Stimulated activated CD8-positive, alpha-beta memory T cell treated with anti-CD3 and anti-CD28 coated beads, Interleukin-7, amount 100 ng/mL, for 48 hours (primary cell): ENCODE data around the gene KRTCAP2.
A peak's percentile ranks its signal among the peaks of the same experiment; 100 is the strongest.

Experiments
- DNase-seq, 2 donors: peaks; one replicate each; pipeline ENCODE4 v3.0.0-alpha.2; 2020; ENCODE audit warnings: low read depth in 1 of 2; ENCODE audit errors: extremely low read depth in 1 of 2

Gene KRTCAP2

GRCh38 chr1:155184835-155185782 is 12.0 kb upstream of the KRTCAP2 start:
- no peak for DNase-seq

GRCh38 chr1:155184351-155184811 is 11.3 kb upstream of the KRTCAP2 start:
- DNase-seq: no peak

- no peak for DNase-seq
These were observed 10.7 kb upstream of the KRTCAP2 start for GRCh38 chr1:155183775-155184221.

- no peak for DNase-seq
These were observed 9.0 kb upstream of the KRTCAP2 start for GRCh38 chr1:155182052-155182550.

GRCh38 chr1:155181371-155182051 is 8.4 kb upstream of the KRTCAP2 start:
- no peak for DNase-seq

GRCh38 chr1:155179112-155180031 is 6.3 kb upstream of the KRTCAP2 start:
- no peak for DNase-seq

GRCh38 chr1:155178441-155179111 is 5.5 kb upstream of the KRTCAP2 start:
- no peak for DNase-seq

GRCh38 chr1:155177918-155178281 is 4.8 kb upstream of the KRTCAP2 start:
- no peak for DNase-seq

GRCh38 chr1:155177192-155177917 is 4.3 kb upstream of the KRTCAP2 start:
- no peak for DNase-seq

GRCh38 chr1:155176544-155177071 is 3.5 kb upstream of the KRTCAP2 start:
- peak; percentile 63 to 75 for DNase-seq

- DNase-seq: no peak
These were observed 2.8 kb upstream of the KRTCAP2 start for GRCh38 chr1:155175927-155176371.

GRCh38 chr1:155175281-155175926 is 2.3 kb upstream of the KRTCAP2 start:
- DNase-seq: no peak

GRCh38 chr1:155174324-155175280 is 1.5 kb upstream of the KRTCAP2 start:
- DNase-seq: no peak

GRCh38 chr1:155173478-155174323 is 597 bp upstream of the KRTCAP2 start, which contains the start of gene TRIM46:
TSS of gene TRIM46 (plus strand) at chr1:155173849. CDS start at chr1:155173967, 118 bp downstream.
- DNase-seq: peak in 1 of 2 donors; percentile 74

- no peak for DNase-seq
These were observed 1.0 kb downstream of the KRTCAP2 start for GRCh38 chr1:155171836-155172731.
